ENCODE measurements around the gene MRTFA. TPM values are rescaled to one million over a fixed set of nuclear protein-coding genes. Genes with fewer than 3 reads are reported as not detected.

The MRTFA gene
- polyA plus RNA-seq, 1 of the 3 experiments (the other 2 are of a cell fraction) = 5.8 TPM

- Histone ChIP-seq H3K27me3 (ENCODE audit: insufficient read depth) (no peaks in the 10 kb centered on the region), H3K9ac (no peak overlapping the region), H3K27ac (ENCODE audit: low read depth in 2 of 2, low read length in 1 of 2) (no peak overlapping the region), H3K36me3 (replicated peaks in 1 of 2; ENCODE audit: control insufficient read depth in 1 of 2, insufficient read depth in 2 of 2, low read length in 1 of 2) (peaks cover 0 to 2% of the 10 kb centered on the region in 2 experiments), H2AFZ (ENCODE audit: low read depth) (no peak overlapping the region), H3K4me2 (no peak overlapping the region), H3F3A (replicated peaks; ENCODE audit: insufficient read depth) (no peaks in the 10 kb centered on the region), H3K4me1 (ENCODE audit: control insufficient read depth in 1 of 2, insufficient read depth in 2 of 2, low read depth in 1 of 2, low read length in 1 of 2) (no peaks in the 10 kb centered on the region), H3K9me3 (no peaks in the 10 kb centered on the region), H3K4me3 (ENCODE audit: low read depth in 2 of 2, low read length in 1 of 2) (no peak overlapping the region), H3K9me2 (no peaks in the 10 kb centered on the region), H4K20me1 (ENCODE audit: insufficient read depth) (no peaks in the 10 kb centered on the region), H3K79me2 (ENCODE audit: insufficient read depth) (peaks cover 39% of the 10 kb centered on the region)
- ChIA-PET POLR2A (no interaction called here), CTCF (interaction anchor here (1.7 to 3.8 kb wide), 4 partner anchors 8 to 211 kb away, joined by 4 to 49 read pairs (median 22); no protein-coding TSS in a partner anchor)
- DNase-seq = no peak
- TF ChIP-seq TEAD4 (IDR thresholded peaks at IDR 0.05; ENCODE audit: borderline replicate concordance, insufficient read depth) (no peak), PBX3 (IDR thresholded peaks at IDR 0.05) (no peak), RFX5 (IDR thresholded peaks at IDR 0.05; ENCODE audit: low read length) (no peak), MXI1 (IDR thresholded peaks at IDR 0.05; ENCODE audit: low read depth, low read length) (no peak), YY1 (IDR thresholded peaks at IDR 0.05; ENCODE audit: low read depth) (no peak), EP300 (IDR thresholded peaks at IDR 0.05; ENCODE audit: borderline replicate concordance in 1 of 2, low read depth in 1 of 2, low read length in 1 of 2) (no peak), NFIC (IDR thresholded peaks at IDR 0.05; ENCODE audit: borderline replicate concordance) (no peak), JUND (IDR thresholded peaks at IDR 0.05) (no peak), ZBTB33 (IDR thresholded peaks at IDR 0.05; ENCODE audit: borderline replicate concordance, low read depth) (no peak), RAD21 (IDR thresholded peaks at IDR 0.05; ENCODE audit: low read length) (no peak), USF2 (IDR thresholded peaks at IDR 0.05; ENCODE audit: borderline replicate concordance, low read depth, low read length) (no peak), FOXJ3 (CRISPR knock-in tag; IDR thresholded peaks at IDR 0.05) (no peak), SIN3A (IDR thresholded peaks at IDR 0.05; ENCODE audit: borderline replicate concordance, low read depth, low read length) (no peak)
- 89% methylated on average over 4 of the region's 5 CpGs for WGBS (ENCODE audit: low lambda C conversion rate)
These were observed 201.8 kb downstream of the MRTFA start for GRCh38 chr22:40434745-40435144.

GRCh38 chr22:40434106-40434505, 202.4 kb downstream of the MRTFA start:
- H3K27ac ChIP-seq (ENCODE audit: low read depth in 2 of 2, low read length in 1 of 2) = no peak overlapping the region; a peak in 1 of 4 replicates
- DNase-seq = no peak
- no peaks in the 10 kb centered on the region for H3F3A ChIP-seq (replicated peaks; ENCODE audit: insufficient read depth)
- ChIA-PET POLR2A (no interaction called here), CTCF (interaction anchor here (0.7 to 1.2 kb wide), 3 partner anchors 38 to 213 kb away, joined by 3 to 4 read pairs (median 3); no protein-coding TSS in a partner anchor)
- 100% methylated on average over 3 of the region's 3 CpGs for WGBS (ENCODE audit: low lambda C conversion rate)
- H3K9me2 ChIP-seq = no peaks in the 10 kb centered on the region
- peaks cover 0 to 5% of the 10 kb centered on the region in 2 experiments for H3K36me3 ChIP-seq (replicated peaks in 1 of 2; ENCODE audit: control insufficient read depth in 1 of 2, insufficient read depth in 2 of 2, low read length in 1 of 2)
- no peaks in the 10 kb centered on the region for H3K4me1 ChIP-seq (ENCODE audit: control insufficient read depth in 1 of 2, insufficient read depth in 2 of 2, low read depth in 1 of 2, low read length in 1 of 2)
- no peak overlapping the region for H3K4me3 ChIP-seq (ENCODE audit: low read depth in 2 of 2, low read length in 1 of 2)
- no peaks in the 10 kb centered on the region for H4K20me1 ChIP-seq (ENCODE audit: insufficient read depth)
- H3K9me3 ChIP-seq = no peaks in the 10 kb centered on the region
- H3K79me2 ChIP-seq (ENCODE audit: insufficient read depth) = peaks cover 39% of the 10 kb centered on the region
- H2AFZ ChIP-seq (ENCODE audit: low read depth) = no peak overlapping the region
- H3K27me3 ChIP-seq (ENCODE audit: insufficient read depth) = no peaks in the 10 kb centered on the region
- H3K4me2 ChIP-seq = no peak overlapping the region
- no peak overlapping the region for H3K9ac ChIP-seq
- TF ChIP-seq RFX5 (IDR thresholded peaks at IDR 0.05; ENCODE audit: low read length) = no peak
- TF ChIP-seq REST (IDR thresholded peaks at IDR 0.05; ENCODE audit: low read depth, low read length) = no peak
- TF ChIP-seq RAD21 (IDR thresholded peaks at IDR 0.05; ENCODE audit: low read length) = no peak
- no peak for TF ChIP-seq FOSL2 (IDR thresholded peaks at IDR 0.05; ENCODE audit: borderline replicate concordance, low read depth)
- no peak for TF ChIP-seq USF1 (IDR thresholded peaks at IDR 0.05; ENCODE audit: borderline replicate concordance, low read depth)
- TF ChIP-seq MEF2A (IDR thresholded peaks at IDR 0.05; ENCODE audit: borderline replicate concordance, low read depth) = no peak
- no peak for TF ChIP-seq EZH2phosphoT487 (IDR thresholded peaks at IDR 0.05; ENCODE audit: borderline replicate concordance, low read depth)
- no peak for TF ChIP-seq RXRA (IDR thresholded peaks at IDR 0.05; ENCODE audit: borderline replicate concordance, low read depth)
- no peak for TF ChIP-seq TCF12 (IDR thresholded peaks at IDR 0.05)

Measured in SK-N-SH (cell line).